Astrocyte (in vitro differentiated cells and primary cell): ENCODE results near the gene CXCL14. TPM values are rescaled to one million over a fixed set of nuclear protein-coding genes. Genes with fewer than 3 reads are reported as not detected.

Source experiments
- DNase-seq: peaks from one replicate; pipeline ENCODE4 v3.0.0-alpha.2; 2010; ENCODE audit warnings: low read depth
- FAIRE-seq: peaks from 2 replicates; lab custom pipeline; 2011; peaks lifted over from hg19 to GRCh38; lab: Jason Lieb, UNC
- H2AFZ ChIP-seq: 2 replicates; pipeline ENCODE4 v1.6.0; 2012; ENCODE audit warnings: low read depth, low read length, inconsistent platforms
- H3K27ac ChIP-seq: 2 replicates; pipeline ENCODE4 v1.5.1; 2011; ENCODE audit warnings: low read depth, low read length, inconsistent platforms
- H3K27me3 ChIP-seq: 2 replicates; pipeline ENCODE4 v1.6.0; 2011; ENCODE audit warnings: low read length, inconsistent platforms; ENCODE audit not compliant: insufficient read depth
- H3K36me3 ChIP-seq: 2 replicates; pipeline ENCODE4 v1.5.1; 2011; ENCODE audit warnings: low read length, inconsistent platforms; ENCODE audit not compliant: insufficient read depth
- H3K4me1 ChIP-seq: 2 replicates; pipeline ENCODE4 v1.5.1; 2011; ENCODE audit warnings: low read length, inconsistent platforms; ENCODE audit not compliant: insufficient read depth
- H3K4me2 ChIP-seq: 2 replicates; pipeline ENCODE4 v1.6.0; 2012; ENCODE audit warnings: low read length, inconsistent platforms
- H3K4me3 ChIP-seq: 2 replicates; pipeline ENCODE4 v1.5.1; 2011; ENCODE audit warnings: low read depth, mild to moderate bottlenecking, low read length, inconsistent platforms; ENCODE audit not compliant: insufficient read depth
- H3K79me2 ChIP-seq: 2 replicates; pipeline ENCODE4 v1.6.0; 2012; ENCODE audit warnings: mild to moderate bottlenecking, low read length, inconsistent platforms; ENCODE audit not compliant: insufficient read depth
- H3K9ac ChIP-seq: 2 replicates; pipeline ENCODE4 v1.6.0; 2012; ENCODE audit warnings: mild to moderate bottlenecking, low read length, inconsistent platforms
- H3K9me3 ChIP-seq: 2 replicates; pipeline ENCODE4 v1.5.1; 2012; ENCODE audit warnings: low read depth, mild to moderate bottlenecking, low read length, inconsistent platforms; ENCODE audit not compliant: insufficient read depth
- H4K20me1 ChIP-seq: 2 replicates; pipeline ENCODE4 v1.6.0; 2012; ENCODE audit warnings: low read length, inconsistent platforms; ENCODE audit not compliant: insufficient read depth
- H3K27ac Mint-ChIP-seq: one replicate; pipeline ENCODE4 v1.8.0; 2021; ENCODE audit warnings: mild to moderate bottlenecking, mixed read lengths; ENCODE audit not compliant: unreplicated experiment
- H3K27me3 Mint-ChIP-seq: one replicate; pipeline ENCODE4 v1.8.0; 2021; ENCODE audit warnings: low read depth, mixed read lengths; ENCODE audit not compliant: unreplicated experiment
- H3K36me3 Mint-ChIP-seq: one replicate; pipeline ENCODE4 v1.8.0; 2021; ENCODE audit warnings: low read depth, mixed read lengths; ENCODE audit not compliant: unreplicated experiment
- H3K4me1 Mint-ChIP-seq: one replicate; pipeline ENCODE4 v1.8.0; 2021; ENCODE audit warnings: low read depth, mixed read lengths; ENCODE audit not compliant: unreplicated experiment
- H3K4me3 Mint-ChIP-seq: one replicate; pipeline ENCODE4 v1.8.0; 2021; ENCODE audit warnings: mild to moderate bottlenecking, moderate library complexity, mixed read lengths; ENCODE audit not compliant: unreplicated experiment
- H3K9me3 Mint-ChIP-seq: one replicate; pipeline ENCODE4 v1.8.0; 2021; ENCODE audit warnings: mild to moderate bottlenecking, mixed read lengths; ENCODE audit not compliant: unreplicated experiment
- EZH2 ChIP-seq: IDR thresholded peaks from 2 replicates; pipeline ENCODE4 v1.6.1; 2012; ENCODE audit warnings: mild to moderate bottlenecking, low read length, inconsistent platforms; ENCODE audit not compliant: insufficient read depth
- total RNA-seq: library from RNA; stranded (reverse); gene quantifications from 2 replicates; pipeline ENCODE4 v1.2.1, GENCODE V29; 2021
- TF ChIP-seq, protein P1 (sequence below): IDR thresholded peaks from 2 replicates; pipeline ENCODE4 v1.5.1; 2011; ENCODE audit warnings: low read depth, mild to moderate bottlenecking, inconsistent platforms, low read length, moderate library complexity; ENCODE audit not compliant: insufficient read depth

CXCL14 gene
- total RNA-seq, 1 donor from 2014 or later = 1.0 TPM

DNA sequence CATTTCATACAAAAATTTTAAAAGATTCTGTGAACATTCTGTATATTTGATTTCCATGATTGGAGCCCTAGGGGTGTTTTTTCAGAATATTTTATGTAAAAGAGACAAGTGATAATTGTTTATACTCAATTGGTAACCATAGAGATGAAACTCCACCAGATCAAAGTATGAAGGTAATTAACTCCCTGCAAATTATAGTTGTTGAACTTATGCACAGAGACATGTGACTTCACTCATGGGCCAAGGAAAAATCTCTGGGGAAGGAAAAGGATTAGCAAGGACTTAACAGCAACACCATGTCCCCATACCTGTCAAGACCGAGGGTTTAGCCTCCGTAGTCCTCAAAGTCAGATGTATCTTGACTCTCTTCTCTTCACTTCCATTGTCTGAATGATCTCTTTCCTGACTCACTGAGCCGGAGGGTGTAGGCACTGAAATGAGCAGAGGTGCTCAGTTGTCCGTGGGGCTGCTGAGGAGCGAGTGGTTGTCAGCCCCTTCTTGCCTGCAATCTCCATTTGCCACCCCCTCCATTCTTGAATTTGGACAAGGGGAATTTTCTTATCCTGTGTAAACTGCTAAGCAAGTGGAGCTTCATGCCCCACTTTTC lies 17.5 kb upstream of the CXCL14 start:
- Histone ChIP-seq H3K79me2 (no peaks in the 10 kb centered on the region), H3K27me3 (peaks cover 9% of the 10 kb centered on the region), H3K9ac (no peak overlapping the region), H3K4me1 (no peaks in the 10 kb centered on the region), H3K36me3 (no peaks in the 10 kb centered on the region), H3K27ac (no peak overlapping the region), H3K9me3 (no peaks in the 10 kb centered on the region), H3K4me2 (no peak overlapping the region), H2AFZ (no peak overlapping the region), H4K20me1 (no peaks in the 10 kb centered on the region), H3K4me3 (no peak overlapping the region)
- no peak for TF ChIP-seq EZH2
- TF ChIP-seq, protein P1, sequence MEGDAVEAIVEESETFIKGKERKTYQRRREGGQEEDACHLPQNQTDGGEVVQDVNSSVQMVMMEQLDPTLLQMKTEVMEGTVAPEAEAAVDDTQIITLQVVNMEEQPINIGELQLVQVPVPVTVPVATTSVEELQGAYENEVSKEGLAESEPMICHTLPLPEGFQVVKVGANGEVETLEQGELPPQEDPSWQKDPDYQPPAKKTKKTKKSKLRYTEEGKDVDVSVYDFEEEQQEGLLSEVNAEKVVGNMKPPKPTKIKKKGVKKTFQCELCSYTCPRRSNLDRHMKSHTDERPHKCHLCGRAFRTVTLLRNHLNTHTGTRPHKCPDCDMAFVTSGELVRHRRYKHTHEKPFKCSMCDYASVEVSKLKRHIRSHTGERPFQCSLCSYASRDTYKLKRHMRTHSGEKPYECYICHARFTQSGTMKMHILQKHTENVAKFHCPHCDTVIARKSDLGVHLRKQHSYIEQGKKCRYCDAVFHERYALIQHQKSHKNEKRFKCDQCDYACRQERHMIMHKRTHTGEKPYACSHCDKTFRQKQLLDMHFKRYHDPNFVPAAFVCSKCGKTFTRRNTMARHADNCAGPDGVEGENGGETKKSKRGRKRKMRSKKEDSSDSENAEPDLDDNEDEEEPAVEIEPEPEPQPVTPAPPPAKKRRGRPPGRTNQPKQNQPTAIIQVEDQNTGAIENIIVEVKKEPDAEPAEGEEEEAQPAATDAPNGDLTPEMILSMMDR = no peak
- Mint-ChIP-seq H3K36me3 (no peaks in the 10 kb centered on the region), H3K4me1 (no peaks in the 10 kb centered on the region), H3K27me3 (peaks cover 61% of the 10 kb centered on the region), H3K27ac (no peak overlapping the region), H3K9me3 (peaks cover 6% of the 10 kb centered on the region), H3K4me3 (no peak overlapping the region)
- no peak for DNase-seq
- no peak for FAIRE-seq

DNA sequence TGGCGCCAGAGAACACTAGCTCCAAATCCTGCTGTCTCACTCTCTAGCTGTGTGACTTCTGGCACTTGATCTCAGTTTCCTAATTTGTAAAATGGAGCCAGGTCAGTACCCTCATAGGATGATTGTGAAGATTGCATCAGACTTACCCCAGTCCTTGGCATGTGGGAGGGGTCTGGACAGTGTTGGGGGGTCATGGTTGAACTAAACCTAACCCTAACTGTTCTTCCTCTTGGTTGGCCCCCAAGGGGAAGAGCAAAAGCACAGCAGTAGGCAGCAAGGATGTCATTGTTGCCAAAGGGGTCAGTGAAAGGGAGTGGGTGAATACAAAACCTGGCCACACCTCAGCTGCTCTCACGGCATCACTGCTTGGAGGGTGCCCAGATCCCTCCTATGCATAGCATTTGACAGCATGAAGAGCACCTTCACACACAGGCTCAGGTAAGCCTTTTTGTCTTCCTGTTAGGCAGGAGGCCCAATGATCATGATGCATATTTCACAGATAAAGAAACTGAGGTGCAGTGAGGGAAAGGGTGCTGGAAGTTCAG lies 15.7 kb upstream of the CXCL14 start:
- DNase-seq (no peak), FAIRE-seq (no peak)
- H3K4me3 ChIP-seq = no peak overlapping the region
- H3K27ac ChIP-seq = no peak overlapping the region
- no peaks in the 10 kb centered on the region for H3K4me1 ChIP-seq
- no peak overlapping the region for H3K4me2 ChIP-seq
- no peaks in the 10 kb centered on the region for H3K36me3 ChIP-seq
- TF ChIP-seq EZH2 = no peak
- TF ChIP-seq, protein P1 = no peak
- Mint-ChIP-seq H3K27ac (no peak overlapping the region), H3K9me3 (peaks cover 6% of the 10 kb centered on the region), H3K4me3 (no peak overlapping the region), H3K36me3 (no peaks in the 10 kb centered on the region), H3K4me1 (no peaks in the 10 kb centered on the region), H3K27me3 (peaks cover 52% of the 10 kb centered on the region)
- H3K79me2 ChIP-seq = no peaks in the 10 kb centered on the region
- H2AFZ ChIP-seq = no peak overlapping the region
- no peaks in the 10 kb centered on the region for H4K20me1 ChIP-seq
- peaks cover 9% of the 10 kb centered on the region for H3K27me3 ChIP-seq
- no peaks in the 10 kb centered on the region for H3K9me3 ChIP-seq
- no peak overlapping the region for H3K9ac ChIP-seq

DNA sequence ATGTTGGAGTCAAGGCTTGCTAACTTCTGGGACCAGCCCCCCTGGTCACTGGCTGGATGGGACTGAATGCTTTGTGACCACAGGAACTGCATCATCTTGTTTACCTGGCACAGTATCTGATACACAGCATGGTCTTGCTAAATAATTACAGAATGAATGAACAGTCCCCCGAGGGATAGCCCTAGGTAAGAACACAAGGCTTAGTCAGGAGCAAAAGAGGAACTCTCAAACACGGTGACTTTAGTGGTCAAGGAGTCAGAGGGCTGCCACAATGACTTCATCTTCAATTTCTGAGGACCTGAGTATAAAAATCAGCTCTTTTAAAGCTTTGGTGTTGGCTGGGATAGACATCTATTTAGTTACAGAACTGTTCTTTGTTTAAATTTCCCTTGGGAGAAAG lies 15.1 kb upstream of the CXCL14 start:
- no peak for DNase-seq
- no peaks in the 10 kb centered on the region for H3K79me2 ChIP-seq
- no peaks in the 10 kb centered on the region for H3K4me1 ChIP-seq
- no peak overlapping the region for H2AFZ ChIP-seq
- no peak for TF ChIP-seq EZH2
- TF ChIP-seq, protein P1 = no peak
- H3K4me3 ChIP-seq = no peak overlapping the region
- H4K20me1 ChIP-seq = no peaks in the 10 kb centered on the region
- no peak overlapping the region for H3K9ac ChIP-seq
- H3K36me3 Mint-ChIP-seq = no peaks in the 10 kb centered on the region
- H3K27ac ChIP-seq = no peak overlapping the region
- no peaks in the 10 kb centered on the region for H3K4me1 Mint-ChIP-seq
- no peak overlapping the region for H3K4me3 Mint-ChIP-seq
- FAIRE-seq = no peak
- H3K9me3 Mint-ChIP-seq = peaks cover 6% of the 10 kb centered on the region
- no peak overlapping the region for H3K27ac Mint-ChIP-seq
- H3K36me3 ChIP-seq = no peaks in the 10 kb centered on the region
- peaks cover 9% of the 10 kb centered on the region for H3K27me3 ChIP-seq
- H3K4me2 ChIP-seq = no peak overlapping the region
- peaks cover 48% of the 10 kb centered on the region for H3K27me3 Mint-ChIP-seq
- H3K9me3 ChIP-seq = no peaks in the 10 kb centered on the region
